CD14-positive monocyte (primary cell): ENCODE measurements around the gene LDLRAP1. TPM values are rescaled to one million over a fixed set of nuclear protein-coding genes. Genes with fewer than 3 reads are reported as not detected.

ENCODE experiments used
- DNase-seq, 3 donors: peaks; one replicate each; pipeline ENCODE4 v3.0.0-alpha.2; 2011 to 2022
- H2AFZ ChIP-seq: 2 replicates; pipeline ENCODE4 v1.6.0; 2012; ENCODE audit warnings: mild to moderate bottlenecking, low read depth, low read length, inconsistent platforms; ENCODE audit not compliant: insufficient read depth, poor library complexity, severe bottlenecking
- H3K27ac ChIP-seq, 2 donors: 1 replicate in 1 of 2; 2 replicates in 1 of 2; pipeline ENCODE4 v1.5.1; 2012 to 2013; ENCODE audit warnings: low read length in 2 of 2, control low read depth in 1 of 2, inconsistent platforms in 1 of 2, low read depth in 1 of 2, mild to moderate bottlenecking in 1 of 2
- H3K27me3 ChIP-seq, 2 donors: one replicate each; pipeline versions ENCODE4 v1.6.0 to v1.6.1; 2011 to 2013; ENCODE audit warnings: low read length in 2 of 2; ENCODE audit not compliant: control insufficient read depth in 2 of 2, insufficient read depth in 2 of 2
- H3K36me3 ChIP-seq, 2 donors: replicated peaks in 1 of 2; 1 replicate in 1 of 2; 2 replicates in 1 of 2; pipeline versions ENCODE4 v1.5.1 to v1.6.1; 2012 to 2013; ENCODE audit warnings: low read length in 2 of 2, control low read depth in 1 of 2, inconsistent platforms in 1 of 2, mild to moderate bottlenecking in 1 of 2; ENCODE audit not compliant: insufficient read depth in 2 of 2, control insufficient read depth in 1 of 2
- H3K4me1 ChIP-seq, 2 donors: 1 replicate in 1 of 2; 2 replicates in 1 of 2; pipeline versions ENCODE4 v1.5.1 to v1.6.1; 2012 to 2013; ENCODE audit warnings: low read length in 2 of 2, control low read depth in 1 of 2, inconsistent platforms in 1 of 2, mild to moderate bottlenecking in 1 of 2, moderate library complexity in 1 of 2; ENCODE audit not compliant: insufficient read depth in 2 of 2, control insufficient read depth in 1 of 2
- H3K4me2 ChIP-seq: replicated peaks from 2 replicates; pipeline ENCODE3; 2012; ENCODE audit warnings: low read length, moderate library complexity, mild to moderate bottlenecking; ENCODE audit not compliant: poor library complexity, severe bottlenecking; ENCODE audit errors: extremely low read depth
- H3K4me3 ChIP-seq, 3 experiments: fragments of 200-600 bp in 1 of 3; sonication (generic) in 1 of 3; replicated peaks in 1 of 3; 1 replicate in 2 of 3; 2 replicates in 1 of 3; pipeline ENCODE4 v1.5.1; 2011 to 2013; ENCODE audit warnings: low read length in 3 of 3, mild to moderate bottlenecking in 3 of 3, control low read depth in 2 of 3, low read depth in 2 of 3, inconsistent platforms in 1 of 3, moderate library complexity in 1 of 3
- H3K79me2 ChIP-seq: 2 replicates; pipeline ENCODE4 v1.6.0; 2012; ENCODE audit warnings: mild to moderate bottlenecking, control low read depth, inconsistent platforms, low read length, moderate library complexity; ENCODE audit not compliant: insufficient read depth
- H3K9ac ChIP-seq: 2 replicates; pipeline ENCODE4 v1.6.0; 2017; ENCODE audit warnings: low read length, mild to moderate bottlenecking; ENCODE audit not compliant: insufficient read depth, poor library complexity, severe bottlenecking
- H3K9me3 ChIP-seq, 2 donors: replicated peaks in 1 of 2; 1 replicate in 1 of 2; 2 replicates in 1 of 2; pipeline versions ENCODE4 v1.5.1 to v1.6.1; 2012 to 2013; ENCODE audit warnings: low read length in 2 of 2, control low read depth in 1 of 2; ENCODE audit not compliant: control insufficient read depth in 1 of 2, insufficient read depth in 1 of 2
- H4K20me1 ChIP-seq: 2 replicates; pipeline ENCODE4 v1.6.0; 2012; ENCODE audit warnings: mild to moderate bottlenecking, low read length, control low read depth, moderate library complexity; ENCODE audit not compliant: insufficient read depth
- H3K27ac Mint-ChIP-seq, 7 donors: one replicate each; pipeline ENCODE4 v1.8.0; 2020; ENCODE audit warnings: mild to moderate bottlenecking in 7 of 7, mixed read lengths in 7 of 7, moderate library complexity in 6 of 7, inconsistent platforms in 2 of 7
- H3K27me3 Mint-ChIP-seq, 3 donors: one replicate each; pipeline ENCODE4 v1.8.0; 2021 to 2022; ENCODE audit warnings: low read depth in 3 of 3, mild to moderate bottlenecking in 3 of 3, mixed read lengths in 3 of 3, moderate library complexity in 3 of 3, inconsistent platforms in 1 of 3
- H3K36me3 Mint-ChIP-seq, 2 donors: one replicate each; pipeline ENCODE4 v1.8.0; 2020; ENCODE audit warnings: mixed read lengths in 2 of 2, inconsistent platforms in 1 of 2, mild to moderate bottlenecking in 1 of 2
- H3K4me1 Mint-ChIP-seq: one replicate; pipeline ENCODE4 v1.8.0; 2020; ENCODE audit warnings: mild to moderate bottlenecking, mixed read lengths
- H3K4me3 Mint-ChIP-seq, 2 donors: one replicate each; pipeline ENCODE4 v1.8.0; 2020; ENCODE audit warnings: mild to moderate bottlenecking in 2 of 2, mixed read lengths in 2 of 2, moderate library complexity in 1 of 2
- H3K9me3 Mint-ChIP-seq, 7 donors: one replicate each; pipeline ENCODE4 v1.8.0; 2020 to 2022; ENCODE audit warnings: mixed read lengths in 7 of 7, mild to moderate bottlenecking in 6 of 7, moderate library complexity in 6 of 7, inconsistent platforms in 2 of 7
- CTCF ChIP-seq: fragments of 200-600 bp; IDR thresholded peaks from one replicate; pipeline ENCODE4 v1.8.0; 2022; ENCODE audit warnings: antibody characterized with exemption, mild to moderate bottlenecking
- WGBS: methylation state at CpG from one replicate; pipeline ENCODE4 v1.1.5; 2013; ENCODE audit warnings: missing lambda C conversion rate; ENCODE audit not compliant: insufficient coverage; 5-methylcytosine and 5-hydroxymethylcytosine counted together
- intact Hi-C, 2 donors: fragments of 100-400 bp; cut with micrococcal nuclease; formaldehyde crosslinking; loops; one replicate each; pipeline versions ENCODE4 v1.15.0 to v1.15.1; 2023
- polyA plus RNA-seq, 3 donors: library from polyadenylated mRNA; depleted of rRNA in 1 of 3; unstranded in 2 of 3; stranded (reverse) in 1 of 3; fragments of 300-500 nt in 2 of 3; fragments of >200 nt in 1 of 3; fragmentation: Illumina TruSeq in 2 of 3; gene quantifications; 1 replicate in 2 of 3; 2 replicates in 1 of 3; pipeline ENCODE4 v1.2.3, GENCODE V29; 2012 to 2021

Gene LDLRAP1
- polyA plus RNA-seq, 3 donors, result 12.8 to 18.5 (median 14.6) TPM

- no peak overlapping the region for H3K27ac ChIP-seq
- no peaks in the 10 kb centered on the region for H3K4me1 ChIP-seq
- peaks cover 5 to 11% (median 10%) of the 10 kb centered on the region in 3 donors for H3K27me3 Mint-ChIP-seq
- WGBS, result 100% methylated on average over 1 of the region's 2 CpGs
- no peak overlapping the region for H3K9ac ChIP-seq
- H3K4me1 Mint-ChIP-seq, result peaks cover 7% of the 10 kb centered on the region
- no peaks in the 10 kb centered on the region for H4K20me1 ChIP-seq
- H2AFZ ChIP-seq, result no peak overlapping the region
- intact Hi-C loops, result no loop called here
- H3K36me3 ChIP-seq, result no peaks in the 10 kb centered on the region
- H3K79me2 ChIP-seq, result no peaks in the 10 kb centered on the region
- H3K4me3 Mint-ChIP-seq, result no peak overlapping the region
- no peaks in the 10 kb centered on the region for H3K36me3 Mint-ChIP-seq
- no peak overlapping the region for H3K4me2 ChIP-seq
- H3K9me3 Mint-ChIP-seq, result no peaks in the 10 kb centered on the region
- TF ChIP-seq CTCF, result no peak
- H3K27ac Mint-ChIP-seq, result no peak overlapping the region
- DNase-seq, result no peak
- H3K4me3 ChIP-seq, result no peak overlapping the region
- no peaks in the 10 kb centered on the region for H3K27me3 ChIP-seq
- no peaks in the 10 kb centered on the region for H3K9me3 ChIP-seq
Measured at GRCh38 chr1:25575191-25575590, 31.8 kb downstream of the LDLRAP1 start.

GRCh38 chr1:25576459-25577133, 33.2 kb downstream of the LDLRAP1 start:
- Mint-ChIP-seq H3K9me3 (no peaks in the 10 kb centered on the region), H3K36me3 (no peaks in the 10 kb centered on the region), H3K4me1 (peaks cover 13% of the 10 kb centered on the region), H3K27ac (no peak overlapping the region), H3K27me3 (peaks cover 5 to 11% (median 7%) of the 10 kb centered on the region in 3 donors), H3K4me3 (no peak overlapping the region)
- no peaks in the 10 kb centered on the region for H3K9me3 ChIP-seq
- intact Hi-C loops, result no loop called here
- no peaks in the 10 kb centered on the region for H3K36me3 ChIP-seq
- WGBS, result 75% methylated on average over 7 of the region's 18 CpGs
- H2AFZ ChIP-seq, result no peak overlapping the region
- no peaks in the 10 kb centered on the region for H3K27me3 ChIP-seq
- TF ChIP-seq CTCF, result no peak
- no peak for DNase-seq
- no peak overlapping the region for H3K9ac ChIP-seq
- peaks cover 5 to 7% of the 10 kb centered on the region in 2 donors for H3K4me1 ChIP-seq
- no peaks in the 10 kb centered on the region for H3K79me2 ChIP-seq
- no peak overlapping the region for H3K27ac ChIP-seq
- no peak overlapping the region for H3K4me2 ChIP-seq
- no peaks in the 10 kb centered on the region for H4K20me1 ChIP-seq
- H3K4me3 ChIP-seq, result no peak overlapping the region
